GM18873 (cell line): ENCODE results near the gene SHROOM3.

Source experiments
- ATAC-seq: cut with Tn5 transposase; IDR thresholded peaks from one replicate; pipeline ENCODE4 v1.9.1; 2021; ENCODE audit warnings: mild to moderate bottlenecking, moderate library complexity, moderate number of reproducible peaks; ENCODE audit not compliant: unreplicated experiment, low FRiP score

SHROOM3 gene

DNA sequence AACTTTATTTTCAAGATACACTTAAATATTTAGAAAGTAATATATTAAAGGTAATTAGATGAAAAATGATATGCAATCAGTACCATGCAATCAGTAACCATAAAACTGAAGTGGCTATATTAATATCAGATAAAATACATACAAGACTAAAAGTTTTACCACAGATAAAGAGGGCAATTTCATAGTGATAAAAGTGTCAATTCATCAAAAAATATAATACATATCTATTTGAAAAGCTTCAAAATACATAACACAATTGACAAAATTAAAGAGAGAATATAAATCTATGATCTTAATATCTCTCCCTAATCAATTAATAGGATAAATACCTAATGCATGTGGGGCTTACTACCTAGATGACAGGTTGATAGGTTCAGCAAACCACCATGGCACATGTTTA lies 357.4 kb downstream of the SHROOM3 start:
- ATAC-seq = no peak

DNA sequence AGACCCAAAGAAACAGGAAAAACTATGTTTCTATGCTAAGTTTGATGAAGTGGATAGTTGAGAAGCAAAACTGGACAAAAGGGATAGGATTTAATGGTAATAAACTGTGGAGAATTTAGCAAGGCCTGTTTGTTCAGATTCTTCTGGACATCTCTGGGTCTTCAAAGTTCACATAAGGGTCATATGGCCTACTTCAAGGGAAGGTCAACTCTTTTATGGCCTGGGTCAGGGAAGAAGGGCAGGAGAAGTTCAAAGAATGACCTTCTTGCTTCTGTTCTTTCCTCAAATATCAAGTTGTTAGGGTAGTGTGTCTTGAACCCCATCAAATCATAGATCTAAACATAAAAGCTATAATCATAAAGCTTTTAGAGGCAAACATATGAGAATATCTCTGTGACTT lies 360.2 kb downstream of the SHROOM3 start:
- no peak for ATAC-seq

DNA sequence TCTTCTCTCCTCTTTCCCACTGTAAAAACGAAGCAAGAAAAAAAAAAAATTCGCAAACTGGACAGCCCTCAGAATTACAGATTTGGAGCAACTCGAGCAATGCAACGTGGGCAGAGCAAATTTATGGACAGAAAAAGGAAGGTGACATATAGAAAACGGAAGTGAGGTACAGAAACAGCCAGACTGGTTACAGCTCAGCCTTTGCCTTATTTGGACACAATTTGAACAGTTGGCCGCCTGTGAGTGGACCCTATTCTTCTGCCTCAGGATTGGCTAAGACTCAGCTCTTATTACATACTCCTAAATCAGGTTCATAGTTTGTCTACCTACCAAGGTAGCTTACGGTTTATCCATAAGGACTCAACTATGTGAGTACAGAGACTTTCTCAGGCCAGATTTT lies 364.1 kb downstream of the SHROOM3 start:
- no peak for ATAC-seq

DNA sequence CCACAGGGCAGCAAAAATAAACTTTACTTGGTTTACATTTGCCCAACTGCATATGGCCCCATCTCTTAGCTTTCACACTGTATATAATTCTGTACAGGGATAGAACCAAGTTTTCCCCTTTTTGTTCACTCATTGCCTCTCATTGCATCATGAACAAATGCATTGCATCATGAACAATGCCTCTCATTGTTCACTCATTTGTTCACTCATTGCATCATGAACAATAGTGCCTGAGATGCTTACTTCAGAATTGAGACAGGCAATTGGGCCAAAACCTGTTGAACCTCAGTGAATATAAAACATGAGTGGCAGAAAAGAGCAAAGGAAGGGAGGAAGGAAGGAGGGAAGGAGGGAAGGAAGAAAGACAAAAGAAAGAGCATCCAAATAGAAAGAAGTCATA lies 364.7 kb downstream of the SHROOM3 start:
- ATAC-seq = no peak

DNA sequence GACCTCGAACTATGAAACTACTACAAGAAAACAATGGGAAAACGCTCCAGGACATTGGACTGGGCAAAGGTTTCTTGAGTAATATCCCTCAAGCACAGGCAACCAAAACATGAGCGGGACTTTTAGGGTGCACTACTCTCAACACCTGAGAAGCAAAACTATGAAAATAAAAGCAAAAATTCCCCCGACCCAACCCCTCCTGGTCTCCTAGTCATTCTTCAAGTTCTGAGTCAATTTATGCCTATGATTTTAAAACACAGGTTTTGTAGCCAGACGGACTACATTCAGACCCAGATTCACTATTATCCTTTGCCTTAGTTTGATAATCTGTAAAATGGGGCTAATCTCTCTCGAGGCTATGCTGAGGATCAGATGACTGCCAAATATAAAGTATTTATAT lies 365.9 kb downstream of the SHROOM3 start:
- peak; percentile 63 for ATAC-seq

DNA sequence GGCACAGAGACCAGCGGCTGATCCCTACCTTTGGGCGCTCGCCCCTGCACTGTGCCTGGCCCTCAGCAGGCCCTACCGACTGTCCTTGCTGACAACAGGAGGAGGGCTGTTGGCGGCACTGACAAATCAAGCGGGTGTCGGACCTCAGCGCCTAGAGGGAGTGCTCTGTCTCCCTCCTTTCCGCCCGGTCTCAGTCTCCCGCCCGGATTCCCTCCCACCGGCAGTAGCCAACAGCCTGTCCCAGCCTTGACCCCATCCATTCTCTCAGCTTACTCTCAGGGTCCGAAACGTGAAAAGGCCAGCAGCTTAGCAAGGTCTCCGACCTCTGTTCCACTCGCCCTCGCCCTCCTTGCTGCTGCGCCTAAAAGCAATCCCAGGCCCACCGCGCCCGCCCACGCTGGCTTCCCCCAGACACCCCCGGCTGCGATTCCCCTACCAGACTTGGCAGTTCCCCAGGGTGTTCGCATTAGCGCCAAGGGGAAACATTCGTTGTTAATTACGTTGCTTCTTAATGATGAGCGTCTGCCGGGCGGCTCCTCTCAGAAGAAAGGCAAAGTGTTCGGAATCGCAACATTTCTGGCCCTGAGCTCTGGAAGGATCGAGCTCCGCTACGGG lies 366.7 kb downstream of the SHROOM3 start:
- no peak for ATAC-seq

DNA sequence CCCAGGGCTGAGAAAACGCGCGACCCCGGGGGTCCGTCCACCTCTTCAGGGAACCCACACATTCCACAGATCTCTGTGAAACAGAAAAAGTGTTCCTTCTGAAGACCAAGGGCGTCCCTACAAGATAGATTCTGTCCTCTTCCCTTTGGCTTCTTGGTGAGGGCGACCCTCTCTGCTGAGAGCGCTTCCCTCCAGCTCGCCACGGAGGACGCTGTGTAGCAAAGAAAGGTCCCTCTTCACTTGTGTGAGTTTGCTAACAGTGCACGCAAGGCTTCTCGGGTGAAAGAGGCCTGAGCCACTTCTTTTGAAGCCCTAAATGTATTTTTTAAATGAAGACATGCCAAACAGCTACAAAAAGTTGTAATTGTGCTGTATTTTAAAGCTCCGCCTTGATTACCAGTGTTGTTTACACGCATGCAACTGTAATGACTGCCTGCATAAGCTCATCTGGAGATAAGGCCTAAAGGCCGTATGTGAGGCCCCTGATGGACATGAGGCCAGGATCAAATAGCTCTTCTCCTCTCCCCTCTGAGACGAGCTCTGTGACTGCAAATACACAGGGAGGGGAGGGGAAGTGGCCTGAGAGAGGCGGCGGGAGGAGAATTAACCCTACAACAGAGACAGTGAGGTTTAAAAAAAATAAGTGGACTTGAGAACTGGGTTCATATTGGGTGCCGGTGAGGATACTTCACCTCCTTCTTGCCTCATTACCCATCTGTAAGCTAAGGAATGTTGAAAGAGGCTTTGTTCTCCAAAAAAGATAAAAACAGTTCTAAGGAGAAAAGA lies 367.4 kb downstream of the SHROOM3 start:
- no peak for ATAC-seq

DNA sequence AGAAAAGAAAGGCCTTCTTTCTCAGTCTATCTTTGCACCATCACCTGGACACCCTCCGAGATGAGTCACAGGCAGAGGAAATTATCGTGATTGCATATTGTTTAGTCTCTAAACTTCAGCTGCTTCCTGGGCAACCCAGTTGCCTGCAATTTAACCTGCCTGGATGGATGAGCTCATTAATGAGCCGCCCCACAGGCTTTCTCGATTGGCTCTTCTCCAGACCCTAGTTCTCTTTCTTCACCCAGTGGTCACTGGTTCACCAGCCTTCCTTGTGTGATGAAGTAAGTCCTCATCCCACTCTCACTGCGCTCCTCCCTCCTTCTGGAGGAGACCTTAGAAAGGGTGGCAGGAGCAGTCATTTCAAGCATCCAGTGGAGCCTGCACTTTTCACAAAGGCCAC lies 368.5 kb downstream of the SHROOM3 start:
- no peak for ATAC-seq

DNA sequence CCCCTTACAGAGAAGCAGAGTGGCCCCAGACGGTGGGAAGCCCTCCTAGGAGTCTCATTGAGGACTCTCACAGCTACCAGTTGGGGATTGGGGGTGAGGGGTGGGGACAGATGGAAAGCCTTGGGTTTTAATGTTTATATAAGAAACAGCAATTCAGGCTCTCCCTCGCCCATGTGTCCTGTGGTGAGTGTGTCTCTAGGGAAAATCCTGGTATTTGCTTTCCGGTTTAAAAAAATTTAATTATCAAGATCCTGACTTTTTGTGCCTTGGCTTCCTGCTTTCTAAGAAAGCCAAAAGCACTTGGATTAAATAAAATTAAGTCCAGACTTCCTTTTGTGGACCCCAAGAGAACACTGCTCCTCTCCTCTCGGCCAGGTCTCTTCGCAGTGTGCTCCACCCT lies 369.1 kb downstream of the SHROOM3 start:
- ATAC-seq = no peak

DNA sequence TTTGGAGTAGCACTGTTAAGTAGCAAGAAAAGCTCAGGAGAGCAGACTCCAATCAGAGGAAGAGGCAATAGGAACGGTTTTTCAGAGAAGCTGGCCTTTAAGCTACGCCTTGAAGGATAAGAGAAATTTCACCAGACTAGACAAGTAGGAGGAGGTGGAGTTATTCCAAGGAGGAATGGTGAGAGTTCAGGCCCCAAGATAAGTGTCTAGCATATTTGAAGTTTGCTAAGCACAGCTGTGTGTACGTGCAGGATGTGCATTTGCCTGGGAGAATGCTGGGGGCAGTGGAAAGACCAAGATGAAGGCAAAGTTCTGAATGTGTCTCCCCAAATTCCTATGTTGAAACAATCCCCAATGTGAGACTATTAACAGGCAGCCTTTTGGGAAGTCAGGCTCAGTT lies 371.3 kb downstream of the SHROOM3 start:
- no peak for ATAC-seq

DNA sequence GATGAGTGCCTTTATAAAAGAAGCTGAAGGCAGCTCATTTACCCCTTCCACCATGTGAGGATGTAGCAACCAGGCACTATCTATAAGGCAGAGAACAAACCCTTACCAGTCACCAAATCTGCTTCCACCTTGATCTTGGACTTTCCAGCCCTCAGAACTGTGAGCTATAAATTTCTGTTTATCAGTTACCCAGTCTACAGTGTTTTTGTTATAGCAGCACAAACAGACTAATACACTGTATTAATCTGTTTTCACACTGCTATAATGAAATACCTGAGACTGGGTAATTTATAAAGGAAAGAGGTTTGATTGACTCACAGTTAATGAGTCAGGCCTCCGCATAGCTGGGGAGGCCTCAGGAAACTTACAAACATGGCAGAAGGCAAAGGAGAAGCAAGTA lies 371.7 kb downstream of the SHROOM3 start:
- no peak for ATAC-seq

DNA sequence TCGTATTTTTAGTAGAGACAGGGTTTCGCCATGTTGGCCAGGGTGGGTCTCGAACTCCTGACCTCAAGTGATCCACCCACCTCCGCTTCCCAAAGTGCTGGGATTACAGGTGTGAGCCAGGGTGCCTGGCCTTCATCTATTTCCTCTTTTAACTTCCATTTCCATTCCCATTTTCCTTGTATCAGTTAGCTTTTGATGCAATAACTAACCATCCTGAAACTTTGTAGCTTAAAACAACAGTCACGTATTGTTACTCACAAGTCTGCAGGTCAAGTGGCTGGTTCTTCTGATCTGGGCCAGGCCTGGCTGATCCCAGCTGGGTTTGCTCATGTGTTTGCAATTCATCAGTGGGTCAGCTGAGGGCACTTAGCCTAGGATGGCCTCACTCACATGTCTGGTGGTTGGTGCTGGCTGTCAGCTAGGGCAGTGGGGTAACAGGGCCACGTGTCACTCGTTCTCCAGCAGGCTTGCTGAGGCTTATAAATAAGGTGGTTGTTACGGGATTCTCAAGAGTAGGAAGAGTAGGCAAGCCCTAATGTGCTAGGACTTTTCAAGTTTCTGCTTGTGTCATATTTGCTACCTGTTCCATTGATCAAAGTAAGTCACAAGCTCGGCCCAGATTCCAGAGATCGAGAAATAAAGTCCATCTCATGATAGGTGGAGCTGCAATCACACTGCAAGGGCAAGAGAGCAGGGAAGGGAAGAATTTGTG lies 374.7 kb downstream of the SHROOM3 start:
- no peak for ATAC-seq

DNA sequence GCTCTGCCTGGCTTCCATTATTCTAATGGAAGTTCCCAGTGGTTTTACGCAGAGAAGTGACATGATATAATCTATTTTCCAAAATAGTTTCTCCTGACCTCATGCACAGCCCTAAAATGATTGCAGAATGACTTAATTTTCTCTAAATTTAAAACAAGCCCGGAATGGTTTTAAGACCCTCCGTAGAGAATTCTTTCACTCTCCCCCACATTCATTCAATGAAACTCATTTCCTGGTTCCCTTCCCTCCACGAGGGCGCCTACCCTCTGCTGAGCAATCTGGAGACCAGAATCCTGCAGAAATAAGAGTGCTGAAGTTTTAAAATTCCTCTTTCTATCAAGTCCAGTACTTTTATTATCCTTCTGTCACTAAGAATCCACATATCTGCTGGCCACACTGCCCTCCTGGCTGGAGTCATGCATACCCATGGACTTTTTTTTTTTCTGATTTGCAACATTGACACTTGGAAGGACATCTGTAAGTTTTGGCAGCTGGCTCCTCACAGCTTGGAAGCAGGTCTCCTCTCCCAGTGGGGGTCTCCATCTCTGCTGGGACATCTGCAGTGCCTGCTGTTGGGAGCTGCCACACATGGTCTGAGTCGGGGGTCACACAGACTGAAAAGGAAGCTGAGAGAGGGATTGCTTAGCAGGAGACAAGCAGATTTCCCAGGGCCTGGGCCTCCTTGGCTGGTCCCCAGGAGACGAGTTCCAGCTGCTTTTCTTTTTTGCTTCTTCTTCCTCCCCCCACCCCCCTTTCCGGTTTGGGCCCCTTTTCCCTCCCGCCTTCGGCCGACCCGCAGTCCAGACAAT lies 376.8 kb downstream of the SHROOM3 start:
- no peak for ATAC-seq

DNA sequence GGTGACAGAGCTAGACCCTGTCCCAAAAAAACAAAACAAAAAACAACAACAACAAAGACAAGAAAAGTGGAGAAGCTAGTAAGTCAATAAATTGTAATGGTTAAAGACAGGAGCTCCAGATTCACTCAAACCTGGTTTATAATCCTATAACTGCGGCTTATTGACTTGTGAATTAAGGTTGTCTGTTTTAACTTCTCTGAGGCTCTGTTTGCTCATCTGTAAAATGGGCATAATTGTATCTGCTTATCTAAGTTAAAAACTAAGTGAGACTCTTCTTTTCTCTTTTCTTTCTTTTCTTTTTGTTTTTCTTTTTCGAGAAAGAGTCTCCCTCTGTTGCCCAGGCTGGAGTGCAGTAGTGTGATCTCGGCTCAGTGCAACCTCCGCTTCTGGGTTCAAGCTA lies 378.0 kb downstream of the SHROOM3 start:
- no peak for ATAC-seq

DNA sequence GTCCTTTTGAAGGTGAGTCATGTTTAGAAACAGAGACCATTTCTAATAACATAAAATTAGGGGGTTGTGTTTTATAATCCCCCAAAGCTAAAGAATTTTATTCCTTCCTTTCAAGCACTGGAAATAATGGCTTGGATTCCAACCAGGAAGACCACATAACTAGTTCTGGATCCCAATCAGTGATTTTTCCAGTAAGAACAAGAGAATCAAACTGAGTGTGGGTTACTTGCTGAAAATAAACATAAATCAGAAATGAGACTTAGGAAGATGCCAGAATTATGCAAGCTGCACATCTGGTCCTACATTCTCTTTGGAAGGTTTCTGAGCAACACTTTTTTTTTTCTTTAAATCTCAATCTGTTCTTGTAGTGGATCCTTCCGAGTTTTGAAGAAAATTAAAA lies 386.6 kb downstream of the SHROOM3 start:
- ATAC-seq = no peak

DNA sequence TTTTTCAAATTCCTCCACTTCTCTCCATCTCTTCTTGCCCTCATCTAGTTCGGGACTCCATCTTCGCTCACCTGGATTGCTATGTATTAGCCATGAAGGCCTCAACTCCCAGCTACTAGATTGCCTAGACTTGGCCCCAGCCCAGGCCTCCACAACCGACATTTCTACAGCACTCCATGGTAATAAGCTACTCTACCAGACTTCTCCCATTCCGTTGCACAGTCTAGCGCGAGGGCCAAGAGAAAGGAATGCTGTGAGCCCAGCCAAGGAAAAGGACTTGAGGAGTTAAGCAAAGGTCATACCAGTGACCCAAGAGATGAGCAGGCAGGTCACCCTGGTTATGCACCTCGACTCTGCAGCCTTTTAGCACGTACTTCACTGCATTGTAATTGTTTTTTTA lies 387.3 kb downstream of the SHROOM3 start:
- no peak for ATAC-seq

DNA sequence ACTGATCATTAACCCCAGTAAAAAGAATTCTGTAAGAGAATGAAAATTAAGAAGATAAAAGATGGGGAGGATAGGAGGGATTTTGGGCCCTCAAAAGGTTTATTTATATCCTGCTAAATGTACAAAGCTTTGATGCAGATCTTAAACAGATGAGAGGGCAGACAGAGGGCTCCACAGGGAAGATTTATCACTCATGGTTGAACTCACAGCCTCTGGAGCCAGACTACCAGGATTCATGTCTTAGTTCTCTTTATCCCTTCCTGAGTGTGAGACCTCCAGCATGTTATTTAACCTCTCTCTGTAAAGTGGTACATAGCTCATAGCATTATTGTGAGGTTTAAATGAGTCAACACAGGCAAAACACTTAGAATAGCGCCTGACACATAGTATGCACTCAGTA lies 388.5 kb downstream of the SHROOM3 start:
- no peak for ATAC-seq

DNA sequence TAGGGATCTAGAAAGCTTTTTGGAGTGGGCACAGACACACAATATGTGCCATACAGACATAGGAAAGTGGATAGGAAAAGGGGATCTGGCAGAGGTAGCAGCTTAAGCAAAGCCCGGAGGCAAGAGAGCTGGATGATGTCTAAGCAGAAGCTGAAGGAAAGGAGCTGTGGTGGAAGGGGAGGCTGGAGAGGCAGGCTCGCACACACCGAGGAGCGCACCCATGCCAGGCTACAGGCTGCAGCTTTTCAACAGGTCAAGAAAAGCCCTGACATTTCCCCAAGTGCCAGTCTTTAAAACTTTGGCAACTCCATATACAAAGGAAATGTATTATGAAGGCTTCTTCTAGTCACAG lies 395.6 kb downstream of the SHROOM3 start:
- ATAC-seq = no peak

DNA sequence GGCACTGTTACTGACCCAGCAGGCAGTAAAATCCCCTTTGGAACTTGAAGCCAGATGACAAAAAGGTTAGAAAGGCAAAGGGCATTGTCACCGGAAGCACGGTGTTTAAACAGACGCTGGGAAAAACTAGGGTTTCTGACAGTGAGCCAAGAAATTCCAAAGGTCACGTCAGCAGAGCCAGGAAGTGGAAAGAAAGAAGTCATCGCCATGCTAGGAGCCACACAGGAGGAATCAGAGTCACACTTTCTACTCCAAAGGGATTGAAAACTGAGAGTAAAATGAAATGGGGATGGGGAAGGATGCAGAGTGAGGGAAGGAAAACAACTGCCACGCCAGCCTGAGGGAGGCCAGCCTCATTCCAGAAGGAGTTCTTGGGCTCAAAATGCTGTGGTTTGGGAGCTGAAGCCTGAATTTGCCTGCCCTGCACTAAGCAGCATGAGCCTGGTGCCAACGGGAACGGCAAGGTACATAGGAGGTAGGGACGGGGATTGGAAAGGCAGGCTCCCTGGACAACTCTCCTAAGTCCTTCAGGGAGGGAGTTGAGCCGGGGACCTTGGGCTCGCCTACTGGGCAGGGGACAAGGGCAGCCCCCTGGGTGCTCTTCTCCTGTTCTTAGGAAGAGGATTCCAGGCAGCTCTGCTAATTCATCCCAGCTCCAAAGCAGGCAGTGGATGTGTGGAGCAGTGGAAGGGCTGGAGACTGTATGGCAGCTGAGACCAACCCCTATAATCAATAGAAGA lies 396.1 kb downstream of the SHROOM3 start:
- ATAC-seq = no peak

DNA sequence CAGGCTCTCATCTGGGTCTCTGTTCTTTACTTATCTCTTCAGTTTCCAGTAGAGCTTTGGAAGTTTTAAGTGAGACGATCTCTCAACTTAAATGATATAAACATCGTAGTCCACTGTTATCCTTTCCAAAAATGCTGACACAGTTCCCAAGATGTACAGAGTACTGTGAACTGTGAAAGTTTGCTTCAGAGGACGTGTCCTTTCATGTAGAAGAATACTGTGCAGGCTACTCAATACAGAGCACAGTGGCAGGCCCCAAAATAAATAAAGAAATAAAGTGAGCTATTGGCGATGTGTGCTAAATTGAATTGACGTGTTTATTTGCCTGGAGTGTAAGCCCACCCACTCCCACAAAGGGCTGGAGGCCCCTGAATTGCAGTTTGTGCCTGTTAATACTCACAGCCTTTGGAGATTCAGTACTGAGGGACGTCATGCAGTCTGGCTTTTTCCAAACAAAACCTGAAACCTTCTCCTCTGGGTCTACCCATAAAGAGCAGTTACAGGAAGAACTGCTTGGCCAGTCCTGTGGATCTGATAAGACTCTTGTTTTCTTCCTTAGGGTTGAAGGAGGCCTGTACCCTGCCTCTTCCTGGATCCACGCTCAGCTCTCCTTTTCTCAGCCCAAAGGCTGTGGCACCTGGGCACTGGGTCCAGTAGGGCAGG lies 396.8 kb downstream of the SHROOM3 start:
- ATAC-seq = no peak
